Hematopoietic multipotent progenitor cell treated with erythropoietin and hydrocortisone succinate and interleukin-3 and kit ligand, for 4 days (in vitro differentiated cells): ENCODE results near the gene TGFBR3.

Source experiments
- DNase-seq: peaks from one replicate; pipeline ENCODE4 v3.0.0-alpha.2; 2015

The TGFBR3 gene

GRCh38 chr1:91798241-91798648 lies 87.7 kb downstream of the TGFBR3 start:
- DNase-seq: no peak

- no peak for DNase-seq
Observed at GRCh38 chr1:91797164-91797563, 88.8 kb downstream of the TGFBR3 start.

GRCh38 chr1:91796390-91796654 lies 89.6 kb downstream of the TGFBR3 start:
- DNase-seq: no peak

GRCh38 chr1:91795591-91796389 lies 90.2 kb downstream of the TGFBR3 start:
- no peak for DNase-seq

- DNase-seq: no peak
Observed at GRCh38 chr1:91793877-91794276, 92.1 kb downstream of the TGFBR3 start.

GRCh38 chr1:91793189-91793588 lies 92.8 kb downstream of the TGFBR3 start:
- DNase-seq: no peak

GRCh38 chr1:91792489-91793071 lies 93.4 kb downstream of the TGFBR3 start:
- DNase-seq: no peak

GRCh38 chr1:91791691-91792488 lies 94.1 kb downstream of the TGFBR3 start:
- peak; percentile 20 for DNase-seq

GRCh38 chr1:91791103-91791502 lies 94.8 kb downstream of the TGFBR3 start:
- no peak for DNase-seq

- DNase-seq: no peak
Observed at GRCh38 chr1:91790392-91790791, 95.6 kb downstream of the TGFBR3 start.

GRCh38 chr1:91789273-91789997 lies 96.5 kb downstream of the TGFBR3 start:
- DNase-seq: no peak

GRCh38 chr1:91787919-91788318 lies 98.0 kb downstream of the TGFBR3 start:
- DNase-seq: no peak

GRCh38 chr1:91784616-91785015 lies 101.3 kb downstream of the TGFBR3 start:
- DNase-seq: no peak

GRCh38 chr1:91784191-91784590 lies 101.8 kb downstream of the TGFBR3 start:
- no peak for DNase-seq

GRCh38 chr1:91783423-91784170 lies 102.4 kb downstream of the TGFBR3 start:
- DNase-seq: no peak

GRCh38 chr1:91781901-91782622 lies 103.9 kb downstream of the TGFBR3 start:
- no peak for DNase-seq

GRCh38 chr1:91781371-91781825 lies 104.6 kb downstream of the TGFBR3 start:
- DNase-seq: no peak

- DNase-seq: no peak
Observed at GRCh38 chr1:91779548-91780021, 106.4 kb downstream of the TGFBR3 start.

- DNase-seq: no peak
Observed at GRCh38 chr1:91778964-91779363, 107.0 kb downstream of the TGFBR3 start.

- no peak for DNase-seq
Observed at GRCh38 chr1:91777630-91778300, 108.2 kb downstream of the TGFBR3 start.

GRCh38 chr1:91777196-91777595 lies 108.8 kb downstream of the TGFBR3 start:
- no peak for DNase-seq
